ENCODE data around the gene PDGFA. TPM values are rescaled to one million over a fixed set of nuclear protein-coding genes. Genes with fewer than 3 reads are reported as not detected.

PDGFA gene
- total RNA-seq, 1 experiment from 2014 or later, result 18.4 TPM

DNA sequence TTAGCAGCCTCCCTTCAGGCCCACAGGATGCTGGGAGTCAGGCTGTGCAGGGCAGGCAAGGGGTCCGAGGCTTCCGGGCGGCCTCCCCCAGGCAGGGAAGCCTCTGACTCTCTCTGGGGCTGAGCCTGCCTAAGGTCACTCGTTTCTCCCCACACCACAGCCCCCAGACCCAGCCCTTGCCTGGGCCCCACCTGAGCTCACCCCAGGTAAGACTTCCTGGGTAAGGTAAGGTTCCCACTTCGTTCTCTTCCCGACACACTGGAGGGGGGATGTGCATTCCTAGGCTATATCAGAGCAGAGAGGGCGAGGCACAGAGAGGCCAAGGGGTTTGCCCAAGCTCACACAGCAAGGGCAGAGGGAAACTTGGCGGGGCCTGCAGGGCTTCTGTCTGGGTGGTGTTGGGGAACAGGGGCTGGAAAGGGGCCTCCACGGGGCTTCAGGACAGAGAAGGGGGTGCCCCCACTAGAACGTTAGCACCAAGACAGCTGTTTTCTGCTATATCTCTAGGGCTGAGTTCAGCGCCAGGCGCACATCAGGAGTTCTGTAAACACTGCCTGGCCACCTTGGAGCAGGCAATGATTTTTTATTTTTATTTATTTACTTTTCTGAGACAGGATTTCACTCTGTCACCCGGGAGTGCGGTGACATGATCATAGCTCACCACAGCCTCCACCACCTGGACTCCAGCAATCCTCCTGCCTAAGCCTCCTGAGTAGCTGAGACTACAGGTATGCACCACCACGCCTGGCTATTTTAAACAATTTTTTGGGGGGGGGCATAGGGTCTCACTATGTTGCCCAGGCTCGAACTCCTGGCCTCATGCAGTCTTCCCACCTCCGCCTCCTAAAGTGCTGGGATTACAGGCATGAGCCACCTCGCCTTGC lies 24.9 kb upstream of the PDGFA start:
- ATAC-seq (no peak), DNase-seq (no peak)
- H3K9me3 ChIP-seq (ENCODE audit: low read length), result no peaks in the 10 kb centered on the region
- H3K36me3 ChIP-seq (ENCODE audit: low read depth, low read length), result no peaks in the 10 kb centered on the region
- BruUV-seq (replicated peaks), result no TSS peak
- H3F3A ChIP-seq (ENCODE audit: low read length, unreplicated experiment), result no peaks in the 10 kb centered on the region
- no peaks in the 10 kb centered on the region for H4K20me1 ChIP-seq (ENCODE audit: low read length)
- ChIA-PET POLR2A (ENCODE audit: unreplicated experiment) (no interaction called here), CTCF (interaction anchor here (0.6 kb wide), 1 partner anchor 105 kb away, joined by 3 read pairs; no protein-coding TSS in a partner anchor)
- H3K9me2 ChIP-seq (replicated peaks; ENCODE audit: low read length), result no peaks in the 10 kb centered on the region
- no peak overlapping the region for H3K4me2 ChIP-seq (ENCODE audit: low read length)
- TF ChIP-seq EZH2 (IDR thresholded peaks at IDR 0.05; ENCODE audit: low read length, unreplicated experiment) (no peak), EZH2phosphoT487 (IDR thresholded peaks at IDR 0.05; ENCODE audit: borderline replicate concordance, low read length) (no peak)
- TF ChIP-seq, protein P1, sequence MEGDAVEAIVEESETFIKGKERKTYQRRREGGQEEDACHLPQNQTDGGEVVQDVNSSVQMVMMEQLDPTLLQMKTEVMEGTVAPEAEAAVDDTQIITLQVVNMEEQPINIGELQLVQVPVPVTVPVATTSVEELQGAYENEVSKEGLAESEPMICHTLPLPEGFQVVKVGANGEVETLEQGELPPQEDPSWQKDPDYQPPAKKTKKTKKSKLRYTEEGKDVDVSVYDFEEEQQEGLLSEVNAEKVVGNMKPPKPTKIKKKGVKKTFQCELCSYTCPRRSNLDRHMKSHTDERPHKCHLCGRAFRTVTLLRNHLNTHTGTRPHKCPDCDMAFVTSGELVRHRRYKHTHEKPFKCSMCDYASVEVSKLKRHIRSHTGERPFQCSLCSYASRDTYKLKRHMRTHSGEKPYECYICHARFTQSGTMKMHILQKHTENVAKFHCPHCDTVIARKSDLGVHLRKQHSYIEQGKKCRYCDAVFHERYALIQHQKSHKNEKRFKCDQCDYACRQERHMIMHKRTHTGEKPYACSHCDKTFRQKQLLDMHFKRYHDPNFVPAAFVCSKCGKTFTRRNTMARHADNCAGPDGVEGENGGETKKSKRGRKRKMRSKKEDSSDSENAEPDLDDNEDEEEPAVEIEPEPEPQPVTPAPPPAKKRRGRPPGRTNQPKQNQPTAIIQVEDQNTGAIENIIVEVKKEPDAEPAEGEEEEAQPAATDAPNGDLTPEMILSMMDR (conservative IDR thresholded peaks at IDR 0.05; ENCODE audit: low read depth, low read length), result no peak
- H3K27me3 ChIP-seq (ENCODE audit: low read length), result no peaks in the 10 kb centered on the region
- no peak overlapping the region for H3K9ac ChIP-seq (ENCODE audit: low read length)
- H3K79me2 ChIP-seq (ENCODE audit: low read length), result no peaks in the 10 kb centered on the region
- intact Hi-C loops (cut with micrococcal nuclease), result no loop called here
- H3K27ac ChIP-seq (ENCODE audit: low read length), result no peak overlapping the region
- no peak overlapping the region for H3K4me3 ChIP-seq (ENCODE audit: low read length)
- no peak overlapping the region for H2AFZ ChIP-seq (ENCODE audit: low read length)
- H3K4me1 ChIP-seq (ENCODE audit: insufficient read depth, low read length), result peaks cover 39% of the 10 kb centered on the region

DNA sequence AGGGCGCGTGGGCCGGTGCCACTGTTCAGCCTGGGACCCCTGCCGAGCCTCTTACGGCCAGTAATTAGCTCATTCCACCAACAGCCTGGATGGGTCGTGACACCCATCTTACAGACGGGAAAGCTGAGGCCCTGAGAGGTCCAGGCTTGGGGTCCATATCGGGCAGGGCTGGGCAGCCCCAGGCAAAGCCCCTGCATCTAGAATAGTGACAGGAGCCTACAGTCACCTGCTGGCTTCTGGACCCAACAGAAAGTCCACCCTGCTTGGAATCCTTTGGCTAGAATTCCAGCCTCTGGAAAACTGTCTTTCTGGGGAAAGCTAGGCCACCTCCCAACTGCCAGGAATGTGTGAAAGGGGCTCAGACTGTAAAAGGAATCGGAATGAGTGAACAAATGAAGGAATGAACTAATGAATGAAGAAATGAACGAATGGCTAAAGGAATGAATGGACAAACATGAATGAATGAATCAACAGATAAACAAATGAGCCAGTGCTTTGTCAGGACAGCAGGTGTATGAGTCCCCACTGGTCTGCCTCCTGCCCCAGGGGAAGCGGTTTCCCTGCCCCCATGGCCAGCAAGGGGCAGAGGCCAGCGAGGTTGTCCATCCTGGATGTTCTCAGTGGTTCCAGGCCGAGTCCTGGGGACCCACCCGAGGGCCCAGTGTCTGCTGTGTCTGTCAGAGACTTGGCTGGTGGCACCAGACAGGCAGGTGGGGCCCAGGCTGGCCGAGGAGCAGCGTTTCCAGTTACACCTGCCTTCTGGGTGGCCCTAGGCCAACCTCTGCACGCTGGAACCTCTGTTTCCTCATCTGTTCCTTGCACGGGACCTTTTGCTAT lies 24.1 kb upstream of the PDGFA start:
- TF ChIP-seq EZH2phosphoT487 (IDR thresholded peaks at IDR 0.05; ENCODE audit: borderline replicate concordance, low read length), result no peak
- TF ChIP-seq EZH2 (IDR thresholded peaks at IDR 0.05; ENCODE audit: low read length, unreplicated experiment), result no peak
- TF ChIP-seq, protein P1 (conservative IDR thresholded peaks at IDR 0.05; ENCODE audit: low read depth, low read length), result no peak

More for the DNA sequence above, 24.1 kb upstream of the PDGFA start:
- Histone ChIP-seq H3K9me3 (ENCODE audit: low read length) (no peaks in the 10 kb centered on the region), H3K9me2 (replicated peaks; ENCODE audit: low read length) (no peaks in the 10 kb centered on the region), H3K27ac (ENCODE audit: low read length) (peak overlapping the region; percentile 88), H2AFZ (ENCODE audit: low read length) (peak overlapping the region; percentile 66; the same call in 1 of the 2 replicates), H3K36me3 (ENCODE audit: low read depth, low read length) (no peaks in the 10 kb centered on the region), H3K4me2 (ENCODE audit: low read length) (peak overlapping the region; percentile 67), H3K4me3 (ENCODE audit: low read length) (no peak overlapping the region), H4K20me1 (ENCODE audit: low read length) (no peaks in the 10 kb centered on the region), H3K4me1 (ENCODE audit: insufficient read depth, low read length) (peaks cover 46% of the 10 kb centered on the region), H3F3A (ENCODE audit: low read length, unreplicated experiment) (no peaks in the 10 kb centered on the region), H3K9ac (ENCODE audit: low read length) (peak overlapping the region; percentile 52), H3K79me2 (ENCODE audit: low read length) (no peaks in the 10 kb centered on the region), H3K27me3 (ENCODE audit: low read length) (no peaks in the 10 kb centered on the region)
- intact Hi-C loops (cut with micrococcal nuclease), result no loop called here
- BruUV-seq (replicated peaks), result no TSS peak
- peak; percentile 1; the same call in 1 of the 2 replicates for ATAC-seq
- DNase-seq, result peak; percentile 52
- ChIA-PET CTCF (no interaction called here), POLR2A (ENCODE audit: unreplicated experiment) (interaction anchor here (0.6 to 0.8 kb wide), 2 partner anchors 98 to 432 kb away, joined by 3 to 11 read pairs; partner anchors contain the start of gene COX19)

Measured in PC-3 (cell line).